Body of pancreas (tissue), 4 donors: ENCODE data around the gene UNC5A. TPM values are rescaled to one million over a fixed set of nuclear protein-coding genes. Genes with fewer than 3 reads are reported as not detected.

ENCODE experiments used
- ATAC-seq: fragments of 150-250 bp; one replicate; pipeline ENCODE4 v1.9.1; 2016
- DNase-seq, 4 donors: peaks; one replicate each; pipeline ENCODE4 v3.0.0-alpha.2; 2019
- H3K27ac ChIP-seq, 4 donors: fragments of 200-600 bp; sonication (generic); 1 replicate in 3 of 4; 2 replicates in 1 of 4; pipeline versions ENCODE4 v1.5.1 to v1.6.1; 2016 to 2019; ENCODE audit warnings: mild to moderate bottlenecking in 1 of 4, mixed read lengths in 1 of 4, moderate library complexity in 1 of 4
- H3K27me3 ChIP-seq, 2 donors: fragments of 200-600 bp; sonication (generic); one replicate each; pipeline ENCODE4 v1.6.0; 2016; ENCODE audit warnings: mild to moderate bottlenecking in 1 of 2
- H3K36me3 ChIP-seq, 2 donors: fragments of 200-600 bp; sonication (generic); replicated peaks in 1 of 2; 2 replicates each; pipeline ENCODE4 v1.5.1; 2016; ENCODE audit warnings: low read depth in 2 of 2; ENCODE audit not compliant: insufficient read depth in 1 of 2
- H3K4me1 ChIP-seq: fragments of 200-600 bp; sonication (generic); one replicate; pipeline ENCODE4 v1.6.0; 2016
- H3K4me3 ChIP-seq, 2 donors: fragments of 200-600 bp; sonication (generic); 1 replicate in 1 of 2; 2 replicates in 1 of 2; pipeline ENCODE4 v1.5.1; 2016 to 2019
- H3K9me3 ChIP-seq, 3 donors: fragments of 200-600 bp; sonication (generic); 1 replicate in 2 of 3; 2 replicates in 1 of 3; pipeline ENCODE4 v1.5.1; 2016
- POLR2A ChIP-seq, 3 donors: fragments of 450-650 bp; IDR thresholded peaks; one replicate each; pipeline ENCODE4 v1.6.1; 2016; ENCODE audit warnings: antibody characterized with exemption in 3 of 3, mild to moderate bottlenecking in 2 of 3
- WGBS, 2 donors: methylation state at CpG; one replicate each; pipeline ENCODE4 v1.1.5; 2017; 5-methylcytosine and 5-hydroxymethylcytosine counted together
- intact Hi-C: fragments of 100-400 bp; cut with DNase I; formaldehyde crosslinking; loops from one replicate; pipeline ENCODE4 v1.15.1; 2023
- total RNA-seq, 2 donors: library from RNA; depleted of rRNA; stranded (reverse); fragments of >200 nt; gene quantifications; one replicate each; pipeline ENCODE4 v1.1.0, GENCODE V29; 2016
- TF ChIP-seq, protein P1 (sequence below), 7 experiments: fragments of 450-650 bp in 4 of 7; fragments of 200-600 bp in 3 of 7; sonication (generic) in 3 of 7; IDR thresholded peaks; one replicate each; pipeline ENCODE4 v1.5.1; 2016 to 2019; ENCODE audit warnings: antibody characterized with exemption in 7 of 7

Gene UNC5A
- total RNA-seq, 2 donors from 2014 or later, result 0.52 to 0.66 TPM

DNA sequence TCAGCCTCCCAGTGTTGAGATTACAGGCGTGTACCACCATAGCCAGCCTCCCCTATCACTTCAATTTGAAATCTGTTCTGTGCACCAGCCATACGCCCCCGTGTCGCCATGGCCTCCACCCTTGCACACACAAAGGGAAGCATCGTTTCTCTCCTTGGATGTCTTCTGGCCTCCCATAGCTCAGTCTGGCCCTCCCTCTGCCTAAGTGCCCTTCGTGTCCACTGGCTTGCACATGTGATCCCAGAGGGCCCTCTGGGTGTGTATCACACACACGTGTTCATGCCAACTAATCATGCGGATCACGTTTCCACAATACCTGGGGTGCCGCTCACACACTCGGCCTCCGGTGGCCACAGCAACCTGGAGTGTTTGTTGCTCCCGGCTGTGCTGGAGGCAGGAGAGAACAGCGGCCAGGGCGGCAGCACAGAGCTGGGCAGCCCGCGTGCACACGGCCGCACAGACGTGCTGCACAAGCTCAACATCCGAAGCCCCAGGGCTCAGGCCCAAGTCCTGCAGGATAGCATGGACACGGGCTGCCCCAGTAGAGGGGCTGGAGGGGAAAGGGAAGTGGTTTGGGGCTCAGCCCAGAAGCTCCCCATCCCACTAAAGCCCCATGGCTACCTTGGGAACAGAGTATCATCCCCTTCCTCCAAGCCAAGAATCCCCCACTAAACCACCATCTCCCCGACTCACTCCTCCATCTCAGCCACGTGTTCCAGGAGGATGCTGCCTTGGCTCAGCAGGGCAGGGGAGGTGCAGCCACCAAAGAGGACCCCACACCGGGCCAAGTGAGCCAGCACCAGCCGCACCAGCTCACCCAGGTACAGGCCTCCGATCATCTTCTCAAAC, 77.9 kb downstream of the UNC5A start:
- Histone ChIP-seq H3K27me3 (no peaks in the 10 kb centered on the region), H3K27ac (no peak overlapping the region), H3K9me3 (no peaks in the 10 kb centered on the region), H3K4me1 (no peaks in the 10 kb centered on the region), H3K36me3 (no peaks in the 10 kb centered on the region), H3K4me3 (no peak overlapping the region)
- WGBS, 2 donors, result 78 to 89% methylated on average over 17 to 27 of the region's 27 CpGs
- ATAC-seq (no peak), DNase-seq (no peak)
- TF ChIP-seq POLR2A (IDR thresholded peaks at IDR 0.05), result no peak
- intact Hi-C loops, result no loop called here

DNA sequence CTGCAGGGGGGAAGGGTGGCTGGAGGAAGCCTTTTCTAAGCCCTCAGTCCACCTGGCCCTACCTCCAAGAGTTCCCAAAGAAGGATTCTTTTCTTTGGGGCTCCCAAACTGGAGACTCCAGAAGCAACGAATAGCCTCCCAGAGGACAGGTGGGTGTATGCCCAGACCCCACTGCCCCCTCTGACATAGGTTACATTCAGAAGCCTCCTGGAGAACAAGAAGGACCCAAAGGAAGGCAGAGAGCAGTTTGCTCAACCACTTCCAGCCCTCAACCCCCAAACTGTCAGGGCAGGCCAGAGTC, 78.5 kb downstream of the UNC5A start:
- 87 to 100% methylated on average over 1 of the region's 1 CpG for WGBS, 2 donors
- Histone ChIP-seq H3K4me3 (no peak overlapping the region), H3K36me3 (no peaks in the 10 kb centered on the region), H3K27ac (no peak overlapping the region), H3K4me1 (no peaks in the 10 kb centered on the region), H3K9me3 (no peaks in the 10 kb centered on the region), H3K27me3 (no peaks in the 10 kb centered on the region)
- intact Hi-C loops, result no loop called here
- TF ChIP-seq, protein P1, sequence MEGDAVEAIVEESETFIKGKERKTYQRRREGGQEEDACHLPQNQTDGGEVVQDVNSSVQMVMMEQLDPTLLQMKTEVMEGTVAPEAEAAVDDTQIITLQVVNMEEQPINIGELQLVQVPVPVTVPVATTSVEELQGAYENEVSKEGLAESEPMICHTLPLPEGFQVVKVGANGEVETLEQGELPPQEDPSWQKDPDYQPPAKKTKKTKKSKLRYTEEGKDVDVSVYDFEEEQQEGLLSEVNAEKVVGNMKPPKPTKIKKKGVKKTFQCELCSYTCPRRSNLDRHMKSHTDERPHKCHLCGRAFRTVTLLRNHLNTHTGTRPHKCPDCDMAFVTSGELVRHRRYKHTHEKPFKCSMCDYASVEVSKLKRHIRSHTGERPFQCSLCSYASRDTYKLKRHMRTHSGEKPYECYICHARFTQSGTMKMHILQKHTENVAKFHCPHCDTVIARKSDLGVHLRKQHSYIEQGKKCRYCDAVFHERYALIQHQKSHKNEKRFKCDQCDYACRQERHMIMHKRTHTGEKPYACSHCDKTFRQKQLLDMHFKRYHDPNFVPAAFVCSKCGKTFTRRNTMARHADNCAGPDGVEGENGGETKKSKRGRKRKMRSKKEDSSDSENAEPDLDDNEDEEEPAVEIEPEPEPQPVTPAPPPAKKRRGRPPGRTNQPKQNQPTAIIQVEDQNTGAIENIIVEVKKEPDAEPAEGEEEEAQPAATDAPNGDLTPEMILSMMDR (IDR thresholded peaks at IDR 0.05), result no peak
- TF ChIP-seq POLR2A (IDR thresholded peaks at IDR 0.05), result no peak
- no peak for ATAC-seq
- no peak for DNase-seq

DNA sequence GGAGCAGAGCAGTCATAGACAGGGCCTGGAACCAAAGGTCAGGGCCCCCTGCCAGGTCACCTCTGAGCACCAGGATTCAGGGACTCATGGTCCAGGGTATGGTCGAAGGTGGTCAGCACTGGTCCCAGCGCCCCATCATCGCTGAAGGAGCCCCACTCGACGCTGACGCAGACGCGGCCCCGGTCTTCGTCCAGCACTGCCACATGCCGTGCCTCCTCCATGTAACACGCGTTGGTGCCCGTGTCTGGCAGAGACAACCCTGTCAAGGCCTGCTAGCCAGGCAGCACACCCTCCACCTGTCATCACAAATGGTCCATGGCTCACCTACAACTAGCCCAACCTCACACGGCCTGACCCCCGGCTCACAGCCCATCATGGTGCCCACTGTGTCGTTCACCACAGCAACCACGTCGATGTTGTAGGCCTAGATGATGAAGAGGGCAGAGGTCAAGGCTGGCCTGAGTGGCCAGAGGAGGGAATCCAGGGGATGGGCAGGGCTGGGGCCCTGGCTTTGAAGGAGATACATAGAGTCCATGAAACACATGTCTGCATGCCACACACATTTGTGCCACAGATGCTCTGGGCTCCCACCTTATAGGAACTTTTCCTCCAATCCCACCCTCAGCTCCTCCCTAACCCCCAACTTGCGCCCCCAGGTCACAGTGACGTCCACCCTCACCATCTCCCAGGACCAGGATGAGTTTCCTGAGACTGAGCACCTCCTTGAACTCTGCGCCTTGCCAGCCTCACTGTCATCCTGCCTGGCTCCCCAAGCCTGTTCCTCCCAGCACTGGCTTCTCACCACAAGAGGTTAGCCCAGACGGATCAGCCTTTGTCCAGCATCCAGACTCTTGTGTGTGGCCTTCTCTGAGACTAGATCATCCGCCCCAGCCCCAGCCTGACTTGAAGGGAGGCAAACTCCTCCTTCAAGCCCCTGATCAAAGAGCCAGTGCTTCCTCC, 79.2 kb downstream of the UNC5A start:
- Histone ChIP-seq H3K4me3 (no peak overlapping the region), H3K36me3 (no peaks in the 10 kb centered on the region), H3K27ac (no peak overlapping the region), H3K9me3 (no peaks in the 10 kb centered on the region), H3K27me3 (no peaks in the 10 kb centered on the region), H3K4me1 (no peaks in the 10 kb centered on the region)
- WGBS, 2 donors, result 84 to 90% methylated on average over 15 to 22 of the region's 24 CpGs
- ATAC-seq (no peak), DNase-seq (no peak)
- TF ChIP-seq, protein P1 (IDR thresholded peaks at IDR 0.05), result no peak
- TF ChIP-seq POLR2A (IDR thresholded peaks at IDR 0.05), result no peak
- intact Hi-C loops, result no loop called here

DNA sequence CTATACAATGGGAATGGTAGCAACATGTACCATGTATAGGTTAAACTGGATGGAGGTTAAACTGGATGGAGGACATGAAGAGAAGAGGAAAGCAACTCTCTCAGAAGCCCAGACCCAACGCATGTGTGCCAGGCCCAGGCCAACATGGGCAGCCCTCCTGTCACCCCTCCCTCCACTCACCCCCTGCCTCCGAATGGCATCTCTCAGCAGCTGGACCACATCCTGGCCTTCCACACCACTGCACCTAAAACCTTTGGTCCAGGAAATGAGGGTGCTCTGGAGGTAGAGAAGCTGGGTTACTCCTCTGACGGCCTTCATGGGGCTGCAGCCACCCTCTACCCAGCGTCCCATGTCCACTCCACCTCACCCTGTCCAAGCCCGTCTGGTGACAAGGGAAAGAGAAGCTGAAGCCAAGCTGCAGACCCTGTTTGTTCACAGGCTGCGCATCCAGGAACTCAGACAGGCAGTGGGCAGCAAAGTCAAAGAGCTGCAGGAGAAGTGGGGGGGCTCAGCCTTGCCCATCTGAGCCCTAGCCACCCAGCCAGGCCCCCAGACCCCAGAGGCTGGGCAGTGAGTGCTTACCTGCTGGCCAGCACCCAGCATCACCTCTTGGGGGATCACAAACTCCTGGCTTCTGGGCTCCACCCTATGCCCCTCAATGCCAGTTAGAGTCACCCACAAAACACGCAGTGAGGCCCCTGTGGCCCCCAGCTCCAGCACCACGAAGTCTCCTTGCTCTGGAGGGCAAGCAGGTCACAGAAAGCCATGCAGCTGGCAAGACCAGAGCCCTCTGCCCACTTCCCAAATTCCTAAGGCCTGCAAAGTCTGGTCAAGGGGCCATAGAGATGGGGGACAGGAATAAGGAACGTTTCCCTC, 80.3 kb downstream of the UNC5A start:
- Histone ChIP-seq H3K9me3 (no peaks in the 10 kb centered on the region), H3K36me3 (no peaks in the 10 kb centered on the region), H3K4me1 (no peaks in the 10 kb centered on the region), H3K27me3 (no peaks in the 10 kb centered on the region), H3K27ac (no peak overlapping the region), H3K4me3 (no peak overlapping the region)
- intact Hi-C loops, result no loop called here
- WGBS, 2 donors, result 70 to 73% methylated on average over 7 to 9 of the region's 9 CpGs
- TF ChIP-seq, protein P1 (IDR thresholded peaks at IDR 0.05), result no peak
- TF ChIP-seq POLR2A (IDR thresholded peaks at IDR 0.05), result no peak
- DNase-seq (no peak), ATAC-seq (no peak)
